ENCODE measurements around the gene SLC24A3.
A peak's percentile ranks its signal among the peaks of the same experiment; 100 is the strongest.

SLC24A3 gene

DNA sequence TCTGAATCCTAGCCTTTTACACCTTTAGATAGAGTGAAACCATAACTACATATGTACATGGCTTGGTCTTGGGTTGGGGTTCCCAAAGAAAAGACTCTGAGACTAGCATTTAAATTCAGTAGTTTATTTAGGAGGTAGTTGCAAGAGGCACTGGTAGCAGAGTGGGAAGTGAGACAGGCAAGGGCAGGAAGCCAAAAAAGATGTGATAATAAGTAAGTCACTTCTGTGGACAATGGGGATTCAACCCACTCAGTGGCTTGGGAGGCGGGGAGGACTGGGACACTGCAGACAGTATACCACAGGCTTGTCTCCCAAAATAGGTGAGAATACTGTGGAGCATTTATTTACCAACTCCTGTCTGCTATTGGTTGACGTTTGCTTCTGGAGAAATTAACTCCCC lies 131.9 kb downstream of the SLC24A3 start:
- no peak overlapping the region for H2AFZ ChIP-seq (ENCODE audit: low read length)
- H3K79me2 ChIP-seq (ENCODE audit: insufficient read depth, low read length), result no peaks in the 10 kb centered on the region
- H3K36me3 ChIP-seq (ENCODE audit: insufficient read depth, low read length), result no peaks in the 10 kb centered on the region
- no peak overlapping the region for H3K9ac ChIP-seq (ENCODE audit: low read depth, low read length, poor library complexity, severe bottlenecking)
- no peak overlapping the region for H3K4me3 ChIP-seq (ENCODE audit: low read length, poor library complexity, severe bottlenecking)
- H3F3A ChIP-seq (ENCODE audit: low read depth), result no peaks in the 10 kb centered on the region
- no peaks in the 10 kb centered on the region for H3K9me2 ChIP-seq (replicated peaks; ENCODE audit: low read depth, low read length)
- H3K9me3 ChIP-seq (ENCODE audit: insufficient read depth, low read depth, low read length), result no peaks in the 10 kb centered on the region
- no peaks in the 10 kb centered on the region for H3K4me1 ChIP-seq (ENCODE audit: insufficient read depth, low read length, poor library complexity, severe bottlenecking)
- H4K20me1 ChIP-seq (ENCODE audit: insufficient read depth, low read length, poor library complexity, severe bottlenecking), result no peaks in the 10 kb centered on the region
- H3K4me2 ChIP-seq (ENCODE audit: low read depth, low read length, poor library complexity, severe bottlenecking), result no peak overlapping the region
- no peak for TF ChIP-seq EZH2phosphoT487 (IDR thresholded peaks at IDR 0.05; ENCODE audit: borderline replicate concordance)
- TF ChIP-seq, protein P1, sequence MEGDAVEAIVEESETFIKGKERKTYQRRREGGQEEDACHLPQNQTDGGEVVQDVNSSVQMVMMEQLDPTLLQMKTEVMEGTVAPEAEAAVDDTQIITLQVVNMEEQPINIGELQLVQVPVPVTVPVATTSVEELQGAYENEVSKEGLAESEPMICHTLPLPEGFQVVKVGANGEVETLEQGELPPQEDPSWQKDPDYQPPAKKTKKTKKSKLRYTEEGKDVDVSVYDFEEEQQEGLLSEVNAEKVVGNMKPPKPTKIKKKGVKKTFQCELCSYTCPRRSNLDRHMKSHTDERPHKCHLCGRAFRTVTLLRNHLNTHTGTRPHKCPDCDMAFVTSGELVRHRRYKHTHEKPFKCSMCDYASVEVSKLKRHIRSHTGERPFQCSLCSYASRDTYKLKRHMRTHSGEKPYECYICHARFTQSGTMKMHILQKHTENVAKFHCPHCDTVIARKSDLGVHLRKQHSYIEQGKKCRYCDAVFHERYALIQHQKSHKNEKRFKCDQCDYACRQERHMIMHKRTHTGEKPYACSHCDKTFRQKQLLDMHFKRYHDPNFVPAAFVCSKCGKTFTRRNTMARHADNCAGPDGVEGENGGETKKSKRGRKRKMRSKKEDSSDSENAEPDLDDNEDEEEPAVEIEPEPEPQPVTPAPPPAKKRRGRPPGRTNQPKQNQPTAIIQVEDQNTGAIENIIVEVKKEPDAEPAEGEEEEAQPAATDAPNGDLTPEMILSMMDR (conservative IDR thresholded peaks at IDR 0.05; ENCODE audit: low read length), result no peak
- H3K27me3 ChIP-seq (ENCODE audit: insufficient read depth, low read length, poor library complexity, severe bottlenecking), result no peaks in the 10 kb centered on the region

DNA sequence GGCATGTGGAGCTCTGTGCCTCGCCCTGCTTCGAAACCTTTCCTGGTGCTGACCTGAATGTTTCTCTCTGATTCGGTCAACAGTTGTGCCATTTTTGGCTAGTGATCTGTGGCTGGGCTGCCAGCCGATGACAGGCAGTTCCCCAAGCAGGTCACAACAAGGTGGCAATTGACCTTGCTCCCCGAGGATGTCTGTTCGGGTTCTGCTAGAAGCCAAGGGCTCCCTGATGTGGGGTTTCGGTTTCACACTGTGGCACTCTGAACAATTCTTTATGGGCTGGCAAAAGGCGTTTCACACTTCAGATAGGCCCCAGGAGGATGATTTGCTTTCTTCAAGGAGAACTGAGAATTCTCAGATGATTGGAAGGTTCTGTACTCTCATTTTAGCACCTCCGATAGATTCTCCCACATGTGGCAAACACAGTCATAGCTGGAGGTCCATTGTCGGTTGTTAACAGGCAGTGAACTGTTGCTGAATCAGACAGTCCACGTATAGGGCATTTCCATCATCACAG lies 135.6 kb downstream of the SLC24A3 start:
- H3K9ac ChIP-seq (ENCODE audit: low read depth, low read length, poor library complexity, severe bottlenecking), result no peak overlapping the region
- H3K9me3 ChIP-seq (ENCODE audit: insufficient read depth, low read depth, low read length), result no peaks in the 10 kb centered on the region
- no peaks in the 10 kb centered on the region for H3K36me3 ChIP-seq (ENCODE audit: insufficient read depth, low read length)
- H3K4me1 ChIP-seq (ENCODE audit: insufficient read depth, low read length, poor library complexity, severe bottlenecking), result peaks cover 1% of the 10 kb centered on the region
- H4K20me1 ChIP-seq (ENCODE audit: insufficient read depth, low read length, poor library complexity, severe bottlenecking), result no peaks in the 10 kb centered on the region
- peak overlapping the region; percentile 11; the same call in 1 of the 2 replicates for H2AFZ ChIP-seq (ENCODE audit: low read length)
- H3K27me3 ChIP-seq (ENCODE audit: insufficient read depth, low read length, poor library complexity, severe bottlenecking), result no peaks in the 10 kb centered on the region
- H3K79me2 ChIP-seq (ENCODE audit: insufficient read depth, low read length), result no peaks in the 10 kb centered on the region
- H3K4me2 ChIP-seq (ENCODE audit: low read depth, low read length, poor library complexity, severe bottlenecking), result no peak overlapping the region
- TF ChIP-seq, protein P1 (conservative IDR thresholded peaks at IDR 0.05; ENCODE audit: low read length), result no peak
- no peak for TF ChIP-seq EZH2phosphoT487 (IDR thresholded peaks at IDR 0.05; ENCODE audit: borderline replicate concordance)
- no peaks in the 10 kb centered on the region for H3F3A ChIP-seq (ENCODE audit: low read depth)
- no peaks in the 10 kb centered on the region for H3K9me2 ChIP-seq (replicated peaks; ENCODE audit: low read depth, low read length)
- no peak overlapping the region for H3K4me3 ChIP-seq (ENCODE audit: low read length, poor library complexity, severe bottlenecking)

DNA sequence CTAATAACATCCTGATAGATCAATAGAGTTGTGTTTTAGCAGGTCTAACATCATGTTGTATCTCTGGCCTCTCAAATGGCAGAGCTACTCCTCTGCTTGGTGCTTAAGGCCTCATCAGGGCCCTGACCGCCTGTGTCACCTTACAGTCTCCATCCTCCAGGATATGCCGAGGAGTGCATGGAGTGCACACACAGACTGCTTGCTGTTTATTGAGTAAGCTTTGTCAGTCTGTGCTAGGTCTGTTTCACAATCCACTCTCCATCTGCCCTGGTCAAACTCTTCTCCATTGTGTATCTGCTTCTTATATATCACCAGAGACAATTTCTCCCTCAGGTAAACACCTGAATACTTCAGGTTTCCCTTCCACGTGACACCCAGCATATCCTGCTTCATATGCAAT lies 136.1 kb downstream of the SLC24A3 start:
- Histone ChIP-seq H4K20me1 (ENCODE audit: insufficient read depth, low read length, poor library complexity, severe bottlenecking) (no peaks in the 10 kb centered on the region), H3K36me3 (ENCODE audit: insufficient read depth, low read length) (no peaks in the 10 kb centered on the region), H3K9ac (ENCODE audit: low read depth, low read length, poor library complexity, severe bottlenecking) (no peak overlapping the region), H3K4me1 (ENCODE audit: insufficient read depth, low read length, poor library complexity, severe bottlenecking) (peaks cover 7% of the 10 kb centered on the region), H3K27me3 (ENCODE audit: insufficient read depth, low read length, poor library complexity, severe bottlenecking) (no peaks in the 10 kb centered on the region), H3K9me2 (replicated peaks; ENCODE audit: low read depth, low read length) (no peaks in the 10 kb centered on the region), H2AFZ (ENCODE audit: low read length) (no peak overlapping the region), H3K9me3 (ENCODE audit: insufficient read depth, low read depth, low read length) (no peaks in the 10 kb centered on the region), H3K79me2 (ENCODE audit: insufficient read depth, low read length) (no peaks in the 10 kb centered on the region), H3F3A (ENCODE audit: low read depth) (no peaks in the 10 kb centered on the region), H3K4me3 (ENCODE audit: low read length, poor library complexity, severe bottlenecking) (no peak overlapping the region), H3K4me2 (ENCODE audit: low read depth, low read length, poor library complexity, severe bottlenecking) (no peak overlapping the region)
- TF ChIP-seq, protein P1 (conservative IDR thresholded peaks at IDR 0.05; ENCODE audit: low read length), result no peak
- TF ChIP-seq EZH2phosphoT487 (IDR thresholded peaks at IDR 0.05; ENCODE audit: borderline replicate concordance), result no peak
